ENCODE measurements around the gene AEBP1.

GRCh38 chr7:44081266-44081748 is 22.8 kb upstream of the AEBP1 start:
- TF ChIP-seq CTCF (conservative IDR thresholded peaks at IDR 0.05; ENCODE audit: low read depth in 2 of 2) = no peak
- TF ChIP-seq EZH2phosphoT487 (IDR thresholded peaks at IDR 0.05; ENCODE audit: unreplicated experiment) = no peak
- TF ChIP-seq, protein P1, sequence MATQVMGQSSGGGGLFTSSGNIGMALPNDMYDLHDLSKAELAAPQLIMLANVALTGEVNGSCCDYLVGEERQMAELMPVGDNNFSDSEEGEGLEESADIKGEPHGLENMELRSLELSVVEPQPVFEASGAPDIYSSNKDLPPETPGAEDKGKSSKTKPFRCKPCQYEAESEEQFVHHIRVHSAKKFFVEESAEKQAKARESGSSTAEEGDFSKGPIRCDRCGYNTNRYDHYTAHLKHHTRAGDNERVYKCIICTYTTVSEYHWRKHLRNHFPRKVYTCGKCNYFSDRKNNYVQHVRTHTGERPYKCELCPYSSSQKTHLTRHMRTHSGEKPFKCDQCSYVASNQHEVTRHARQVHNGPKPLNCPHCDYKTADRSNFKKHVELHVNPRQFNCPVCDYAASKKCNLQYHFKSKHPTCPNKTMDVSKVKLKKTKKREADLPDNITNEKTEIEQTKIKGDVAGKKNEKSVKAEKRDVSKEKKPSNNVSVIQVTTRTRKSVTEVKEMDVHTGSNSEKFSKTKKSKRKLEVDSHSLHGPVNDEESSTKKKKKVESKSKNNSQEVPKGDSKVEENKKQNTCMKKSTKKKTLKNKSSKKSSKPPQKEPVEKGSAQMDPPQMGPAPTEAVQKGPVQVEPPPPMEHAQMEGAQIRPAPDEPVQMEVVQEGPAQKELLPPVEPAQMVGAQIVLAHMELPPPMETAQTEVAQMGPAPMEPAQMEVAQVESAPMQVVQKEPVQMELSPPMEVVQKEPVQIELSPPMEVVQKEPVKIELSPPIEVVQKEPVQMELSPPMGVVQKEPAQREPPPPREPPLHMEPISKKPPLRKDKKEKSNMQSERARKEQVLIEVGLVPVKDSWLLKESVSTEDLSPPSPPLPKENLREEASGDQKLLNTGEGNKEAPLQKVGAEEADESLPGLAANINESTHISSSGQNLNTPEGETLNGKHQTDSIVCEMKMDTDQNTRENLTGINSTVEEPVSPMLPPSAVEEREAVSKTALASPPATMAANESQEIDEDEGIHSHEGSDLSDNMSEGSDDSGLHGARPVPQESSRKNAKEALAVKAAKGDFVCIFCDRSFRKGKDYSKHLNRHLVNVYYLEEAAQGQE (IDR thresholded peaks at IDR 0.05; ENCODE audit: unreplicated experiment) = no peak
- no peak for TF ChIP-seq JUNB (IDR thresholded peaks at IDR 0.05; ENCODE audit: unreplicated experiment)
- no peak for TF ChIP-seq POLR2AphosphoS5 (IDR thresholded peaks at IDR 0.05; ENCODE audit: low read depth)
- no peak for TF ChIP-seq EZH2 (IDR thresholded peaks at IDR 0.05; ENCODE audit: low read depth, unreplicated experiment)
- no peak for TF ChIP-seq CREB1 (CRISPR knock-in tag; IDR thresholded peaks at IDR 0.05; ENCODE audit: low read depth)
- TF ChIP-seq, protein P2, sequence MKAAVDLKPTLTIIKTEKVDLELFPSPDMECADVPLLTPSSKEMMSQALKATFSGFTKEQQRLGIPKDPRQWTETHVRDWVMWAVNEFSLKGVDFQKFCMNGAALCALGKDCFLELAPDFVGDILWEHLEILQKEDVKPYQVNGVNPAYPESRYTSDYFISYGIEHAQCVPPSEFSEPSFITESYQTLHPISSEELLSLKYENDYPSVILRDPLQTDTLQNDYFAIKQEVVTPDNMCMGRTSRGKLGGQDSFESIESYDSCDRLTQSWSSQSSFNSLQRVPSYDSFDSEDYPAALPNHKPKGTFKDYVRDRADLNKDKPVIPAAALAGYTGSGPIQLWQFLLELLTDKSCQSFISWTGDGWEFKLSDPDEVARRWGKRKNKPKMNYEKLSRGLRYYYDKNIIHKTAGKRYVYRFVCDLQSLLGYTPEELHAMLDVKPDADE (IDR thresholded peaks at IDR 0.05) = no peak
- TF ChIP-seq NANOG (IDR thresholded peaks at IDR 0.05; ENCODE audit: borderline replicate concordance) = no peak
- no peak for TF ChIP-seq STAT1 (IDR thresholded peaks at IDR 0.05; ENCODE audit: unreplicated experiment)
- TF ChIP-seq ZNF114 (CRISPR knock-in tag; IDR thresholded peaks at IDR 0.05) = no peak
- TF ChIP-seq ZNF331 (CRISPR knock-in tag; IDR thresholded peaks at IDR 0.05; ENCODE audit: low read depth) = no peak
